ENCODE results near the gene APLP2.

Gene APLP2

DNA sequence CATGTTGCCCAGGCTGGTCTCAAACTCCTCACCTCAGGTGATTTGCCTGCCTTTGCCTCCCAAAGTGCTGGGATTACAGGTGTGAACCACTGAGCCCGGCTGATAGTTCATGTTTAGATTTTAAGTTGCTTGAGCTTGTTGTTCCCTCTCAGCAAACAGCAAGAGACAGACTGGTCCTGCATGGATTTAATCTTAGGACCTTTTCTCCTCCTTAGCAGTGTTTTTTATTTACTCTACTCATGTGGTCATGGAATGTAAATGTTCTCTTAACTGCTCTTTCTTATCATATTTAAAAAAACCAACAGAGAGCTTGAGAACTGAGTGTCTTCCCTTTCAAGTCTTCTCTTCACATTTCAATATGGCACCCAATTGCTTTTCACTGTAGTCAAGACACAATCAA is 44.3 kb upstream of the APLP2 start:
- no peak overlapping the region for H3K4me3 ChIP-seq (ENCODE audit: low read depth, low read length)
- DNase-seq (ENCODE audit: low read depth) = no peak
- TF ChIP-seq MYC (IDR thresholded peaks at IDR 0.05; ENCODE audit: low read depth, low read length) (no peak), POLR2A (IDR thresholded peaks at IDR 0.05; ENCODE audit: extremely low read depth, insufficient read length) (no peak)
- TF ChIP-seq, protein P1, sequence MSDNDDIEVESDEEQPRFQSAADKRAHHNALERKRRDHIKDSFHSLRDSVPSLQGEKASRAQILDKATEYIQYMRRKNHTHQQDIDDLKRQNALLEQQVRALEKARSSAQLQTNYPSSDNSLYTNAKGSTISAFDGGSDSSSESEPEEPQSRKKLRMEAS (IDR thresholded peaks at IDR 0.05; ENCODE audit: low read depth, low read length) = no peak
- TF ChIP-seq, protein P2, sequence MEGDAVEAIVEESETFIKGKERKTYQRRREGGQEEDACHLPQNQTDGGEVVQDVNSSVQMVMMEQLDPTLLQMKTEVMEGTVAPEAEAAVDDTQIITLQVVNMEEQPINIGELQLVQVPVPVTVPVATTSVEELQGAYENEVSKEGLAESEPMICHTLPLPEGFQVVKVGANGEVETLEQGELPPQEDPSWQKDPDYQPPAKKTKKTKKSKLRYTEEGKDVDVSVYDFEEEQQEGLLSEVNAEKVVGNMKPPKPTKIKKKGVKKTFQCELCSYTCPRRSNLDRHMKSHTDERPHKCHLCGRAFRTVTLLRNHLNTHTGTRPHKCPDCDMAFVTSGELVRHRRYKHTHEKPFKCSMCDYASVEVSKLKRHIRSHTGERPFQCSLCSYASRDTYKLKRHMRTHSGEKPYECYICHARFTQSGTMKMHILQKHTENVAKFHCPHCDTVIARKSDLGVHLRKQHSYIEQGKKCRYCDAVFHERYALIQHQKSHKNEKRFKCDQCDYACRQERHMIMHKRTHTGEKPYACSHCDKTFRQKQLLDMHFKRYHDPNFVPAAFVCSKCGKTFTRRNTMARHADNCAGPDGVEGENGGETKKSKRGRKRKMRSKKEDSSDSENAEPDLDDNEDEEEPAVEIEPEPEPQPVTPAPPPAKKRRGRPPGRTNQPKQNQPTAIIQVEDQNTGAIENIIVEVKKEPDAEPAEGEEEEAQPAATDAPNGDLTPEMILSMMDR (IDR thresholded peaks at IDR 0.05; ENCODE audit: low read depth, low read length) = no peak

DNA sequence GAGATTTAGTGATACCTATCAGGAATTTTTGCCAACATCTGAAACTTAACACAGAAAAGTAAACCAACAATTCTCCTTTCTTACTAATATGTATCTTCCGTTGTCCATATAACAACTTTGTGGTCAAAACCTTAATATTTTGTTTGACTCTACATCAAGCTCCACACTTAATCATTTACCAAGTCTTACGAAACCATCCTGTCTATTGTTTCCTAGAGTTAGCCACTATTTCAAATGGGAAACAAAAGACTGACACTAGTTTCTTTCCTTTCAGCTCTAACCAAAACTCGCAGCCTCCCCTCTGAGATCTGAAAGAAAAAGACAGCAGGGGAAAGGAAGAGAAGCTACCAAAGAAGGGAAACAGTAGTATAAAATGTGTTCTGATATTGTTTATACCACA is 40.6 kb upstream of the APLP2 start:
- TF ChIP-seq, protein P1 (IDR thresholded peaks at IDR 0.05; ENCODE audit: low read depth, low read length) = no peak
- TF ChIP-seq POLR2A (IDR thresholded peaks at IDR 0.05; ENCODE audit: extremely low read depth, insufficient read length) = no peak
- TF ChIP-seq, protein P2 (IDR thresholded peaks at IDR 0.05; ENCODE audit: low read depth, low read length) = no peak
- H3K4me3 ChIP-seq (ENCODE audit: low read depth, low read length) = no peak overlapping the region
- DNase-seq (ENCODE audit: low read depth) = peak; percentile 60

DNA sequence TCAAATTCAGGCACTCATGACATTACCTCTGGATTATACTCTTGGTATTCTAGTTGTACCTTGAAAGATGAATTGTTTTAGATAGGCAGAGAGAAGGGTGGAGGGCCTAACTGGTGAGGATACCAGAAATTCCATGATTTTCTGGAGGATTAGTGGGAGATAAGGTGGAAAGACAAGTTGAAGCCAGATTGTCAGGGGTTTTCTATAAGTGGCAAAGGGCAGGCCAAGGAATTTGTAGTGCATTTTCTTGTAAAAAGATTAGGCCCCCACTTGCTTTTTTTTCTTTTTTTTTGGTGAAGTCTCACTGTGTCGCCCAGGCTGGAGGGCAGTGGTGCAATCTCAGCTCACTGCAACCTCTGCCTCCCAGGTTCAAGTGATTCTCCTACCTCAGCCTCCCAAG is 38.6 kb upstream of the APLP2 start:
- TF ChIP-seq, protein P1 (IDR thresholded peaks at IDR 0.05; ENCODE audit: low read depth, low read length) = no peak
- TF ChIP-seq POLR2A (IDR thresholded peaks at IDR 0.05; ENCODE audit: extremely low read depth, insufficient read length) (no peak), MYC (IDR thresholded peaks at IDR 0.05; ENCODE audit: low read depth, low read length) (no peak)
- TF ChIP-seq, protein P2 (IDR thresholded peaks at IDR 0.05; ENCODE audit: low read depth, low read length) = no peak

DNA sequence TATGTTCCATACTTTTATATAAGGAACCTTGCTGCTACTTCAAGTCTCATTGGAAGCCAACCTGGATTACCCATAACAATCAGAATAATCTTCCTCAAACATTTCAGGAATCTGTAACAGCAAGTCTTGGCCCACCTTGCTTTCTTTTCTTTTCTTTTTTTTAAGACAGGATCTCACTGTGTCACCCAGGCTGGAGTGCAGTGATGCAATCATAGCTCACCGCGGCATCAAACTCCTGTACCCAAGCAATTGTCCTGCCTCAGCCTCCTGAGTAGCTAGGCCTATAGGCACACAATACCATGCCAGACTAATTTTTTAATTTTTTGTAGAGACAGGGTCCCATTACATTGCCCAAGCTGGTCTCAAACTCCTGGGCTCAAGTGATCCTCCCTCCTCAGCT is 37.7 kb upstream of the APLP2 start:
- no peak for TF ChIP-seq POLR2A (IDR thresholded peaks at IDR 0.05; ENCODE audit: extremely low read depth, insufficient read length)
- TF ChIP-seq, protein P1 (IDR thresholded peaks at IDR 0.05; ENCODE audit: low read depth, low read length) = no peak
- DNase-seq (ENCODE audit: low read depth) = no peak
- no peak overlapping the region for H3K4me3 ChIP-seq (ENCODE audit: low read depth, low read length)

More for the DNA sequence above, 38.6 kb upstream of the APLP2 start:
- DNase-seq (ENCODE audit: low read depth) = no peak
- H3K4me3 ChIP-seq (ENCODE audit: low read depth, low read length) = no peak overlapping the region

DNA sequence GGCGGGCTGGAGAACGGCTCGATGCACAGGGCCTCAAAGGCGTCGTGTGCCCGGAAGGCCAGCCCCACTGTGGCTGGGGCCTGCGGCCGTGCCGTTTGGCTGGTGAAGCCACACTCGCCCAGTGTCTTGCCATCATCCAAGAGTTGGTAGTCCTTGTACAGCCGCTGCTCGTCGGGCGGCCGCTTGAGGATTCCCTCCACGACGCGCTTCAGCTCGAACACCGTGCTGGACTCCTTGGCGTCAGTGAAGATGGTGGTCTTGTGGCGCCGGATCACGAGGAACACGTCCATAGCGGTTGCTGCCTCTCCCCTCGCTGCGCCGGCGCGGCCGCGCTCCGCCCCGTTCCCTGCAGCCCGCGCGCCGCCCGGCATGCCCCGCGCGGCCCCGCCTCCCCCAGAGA is 36.8 kb upstream of the APLP2 start:
- no peak for DNase-seq (ENCODE audit: low read depth)
- no peak overlapping the region for H3K4me3 ChIP-seq (ENCODE audit: low read depth, low read length)
- TF ChIP-seq, protein P1 (IDR thresholded peaks at IDR 0.05; ENCODE audit: low read depth, low read length) = no peak
- TF ChIP-seq MYC (IDR thresholded peaks at IDR 0.05; ENCODE audit: low read depth, low read length) (no peak), POLR2A (IDR thresholded peaks at IDR 0.05; ENCODE audit: extremely low read depth, insufficient read length) (no peak)
- TF ChIP-seq, protein P2 (IDR thresholded peaks at IDR 0.05; ENCODE audit: low read depth, low read length) = no peak

DNA sequence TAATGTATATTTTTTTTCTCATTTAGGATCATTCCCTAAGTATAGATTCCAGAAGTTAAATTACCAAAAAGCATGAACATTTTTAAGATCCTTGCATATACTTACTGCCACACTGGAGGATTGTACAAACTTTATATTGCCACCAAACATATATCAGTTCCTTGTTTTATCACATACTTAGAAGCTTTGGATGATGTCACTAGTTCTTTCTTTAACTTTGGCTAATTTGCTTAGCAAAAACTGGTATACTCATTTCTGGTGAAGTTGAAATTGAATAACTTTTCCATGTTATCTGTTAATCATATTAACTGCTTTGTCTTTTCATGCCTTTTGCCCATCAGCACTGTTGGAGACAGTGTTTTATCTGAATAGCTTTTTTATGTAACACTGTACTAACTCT is 35.5 kb upstream of the APLP2 start:
- TF ChIP-seq POLR2A (IDR thresholded peaks at IDR 0.05; ENCODE audit: extremely low read depth, insufficient read length) = no peak
- TF ChIP-seq MYC (IDR thresholded peaks at IDR 0.05; ENCODE audit: low read depth, low read length) = no peak
- TF ChIP-seq, protein P1 (IDR thresholded peaks at IDR 0.05; ENCODE audit: low read depth, low read length) = no peak
- TF ChIP-seq, protein P2 (IDR thresholded peaks at IDR 0.05; ENCODE audit: low read depth, low read length) = no peak
- H3K4me3 ChIP-seq (ENCODE audit: low read depth, low read length) = no peak overlapping the region
- DNase-seq (ENCODE audit: low read depth) = no peak
